DOHH2 (cell line): ENCODE results near the gene SH2D4B.

Experiments
- H3F3A ChIP-seq: fragments of 200-600 bp; sonication (generic), shearing (Covaris generic); 2 replicates; pipeline ENCODE4 v1.6.0; 2016; ENCODE audit warnings: antibody characterized with exemption, mild to moderate bottlenecking; ENCODE audit not compliant: control insufficient read depth, insufficient read depth
- H3K27ac ChIP-seq: fragments of 200-600 bp; sonication (generic); 2 replicates; pipeline ENCODE4 v1.5.1; 2014; ENCODE audit warnings: low read depth, mild to moderate bottlenecking, low read length, moderate library complexity
- H3K27me3 ChIP-seq: fragments of 200-600 bp; sonication (generic); 2 replicates; pipeline ENCODE4 v1.6.1; 2014; ENCODE audit warnings: mild to moderate bottlenecking, low read length, mixed read lengths; ENCODE audit not compliant: control insufficient read depth
- H3K36me3 ChIP-seq: fragments of 200-600 bp; sonication (generic); 2 replicates; pipeline ENCODE4 v1.6.1; 2014; ENCODE audit warnings: mild to moderate bottlenecking, low read length, moderate library complexity, mixed read lengths; ENCODE audit not compliant: control insufficient read depth
- H3K4me1 ChIP-seq: fragments of 200-600 bp; sonication (generic); 2 replicates; pipeline ENCODE4 v1.6.1; 2014; ENCODE audit warnings: mild to moderate bottlenecking, low read length, mixed read lengths; ENCODE audit not compliant: control insufficient read depth
- H3K4me2 ChIP-seq: fragments of 200-600 bp; sonication (generic); 2 replicates; pipeline ENCODE4 v1.6.0; 2014; ENCODE audit warnings: mild to moderate bottlenecking, low read length, moderate library complexity
- H3K4me3 ChIP-seq: fragments of 200-600 bp; sonication (generic); 2 replicates; pipeline ENCODE4 v1.5.1; 2014; ENCODE audit warnings: mild to moderate bottlenecking, low read length, mixed read lengths
- H3K79me2 ChIP-seq: fragments of 200-600 bp; sonication (generic); 2 replicates; pipeline ENCODE4 v1.6.1; 2014; ENCODE audit warnings: mild to moderate bottlenecking, low read length, mixed read lengths; ENCODE audit not compliant: control insufficient read depth
- H3K9me2 ChIP-seq: fragments of 200-600 bp; sonication (generic); replicated peaks from 2 replicates; pipeline ENCODE4 v1.6.1; 2014; ENCODE audit warnings: mild to moderate bottlenecking, low read length, mixed read lengths; ENCODE audit not compliant: control insufficient read depth
- H3K9me3 ChIP-seq: fragments of 200-600 bp; sonication (generic); 2 replicates; pipeline ENCODE4 v1.6.1; 2014; ENCODE audit warnings: antibody characterized with exemption, low read length, mixed read lengths; ENCODE audit not compliant: control insufficient read depth, insufficient read depth
- H4K20me1 ChIP-seq: fragments of 200-600 bp; sonication (generic); 2 replicates; pipeline ENCODE4 v1.6.0; 2014; ENCODE audit warnings: low read depth, mild to moderate bottlenecking, antibody characterized with exemption, low read length, moderate library complexity; ENCODE audit not compliant: control insufficient read depth, insufficient read depth
- EZH2phosphoT487 ChIP-seq: fragments of 200-600 bp; sonication (generic); IDR thresholded peaks from 2 replicates; pipeline ENCODE4 v1.6.1; 2017; ENCODE audit warnings: borderline replicate concordance, mild to moderate bottlenecking, antibody characterized with exemption, low read length, moderate library complexity, mixed read lengths
- TF ChIP-seq, protein P1 (sequence below): fragments of 200-600 bp; sonication (generic); IDR thresholded peaks from one replicate; pipeline ENCODE4 v1.5.1; 2014; ENCODE audit warnings: antibody characterized with exemption, mild to moderate bottlenecking, low read depth, low read length; ENCODE audit not compliant: poor library complexity, severe bottlenecking

The SH2D4B gene

DNA sequence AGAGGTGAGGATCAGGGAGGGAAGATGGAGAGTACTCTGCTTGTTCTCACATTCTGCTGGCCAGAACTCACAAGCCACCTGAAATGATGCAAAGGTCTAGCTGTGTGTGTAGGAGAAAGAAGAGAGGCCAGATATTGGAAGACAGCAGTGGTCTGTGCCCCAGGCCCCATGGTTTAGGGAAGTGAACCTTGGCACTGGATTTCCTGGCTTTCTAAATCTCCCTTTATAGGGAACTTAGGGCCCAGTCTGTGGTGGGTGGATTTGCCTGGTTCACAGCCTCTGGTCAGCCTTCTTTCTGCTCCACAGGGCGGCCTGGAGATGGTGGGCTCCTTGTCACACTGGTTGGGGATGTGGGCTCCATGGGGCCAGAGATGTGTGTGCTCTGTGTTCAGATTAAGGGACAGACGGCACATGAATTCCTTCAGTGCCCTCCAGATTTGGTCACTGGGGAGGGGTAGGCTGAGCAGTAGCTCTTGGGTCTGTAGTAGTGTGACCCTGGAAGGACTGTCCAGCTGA lies 9.5 kb upstream of the SH2D4B start:
- Histone ChIP-seq H3F3A (no peaks in the 10 kb centered on the region), H3K27ac (no peak overlapping the region), H4K20me1 (no peaks in the 10 kb centered on the region), H3K4me3 (no peak overlapping the region), H3K4me2 (no peak overlapping the region), H3K9me2 (no peaks in the 10 kb centered on the region), H3K36me3 (no peaks in the 10 kb centered on the region), H3K79me2 (no peaks in the 10 kb centered on the region), H3K9me3 (no peaks in the 10 kb centered on the region), H3K27me3 (no peaks in the 10 kb centered on the region), H3K4me1 (peaks cover 3% of the 10 kb centered on the region; the same call in 1 of the 2 replicates)
- TF ChIP-seq, protein P1, sequence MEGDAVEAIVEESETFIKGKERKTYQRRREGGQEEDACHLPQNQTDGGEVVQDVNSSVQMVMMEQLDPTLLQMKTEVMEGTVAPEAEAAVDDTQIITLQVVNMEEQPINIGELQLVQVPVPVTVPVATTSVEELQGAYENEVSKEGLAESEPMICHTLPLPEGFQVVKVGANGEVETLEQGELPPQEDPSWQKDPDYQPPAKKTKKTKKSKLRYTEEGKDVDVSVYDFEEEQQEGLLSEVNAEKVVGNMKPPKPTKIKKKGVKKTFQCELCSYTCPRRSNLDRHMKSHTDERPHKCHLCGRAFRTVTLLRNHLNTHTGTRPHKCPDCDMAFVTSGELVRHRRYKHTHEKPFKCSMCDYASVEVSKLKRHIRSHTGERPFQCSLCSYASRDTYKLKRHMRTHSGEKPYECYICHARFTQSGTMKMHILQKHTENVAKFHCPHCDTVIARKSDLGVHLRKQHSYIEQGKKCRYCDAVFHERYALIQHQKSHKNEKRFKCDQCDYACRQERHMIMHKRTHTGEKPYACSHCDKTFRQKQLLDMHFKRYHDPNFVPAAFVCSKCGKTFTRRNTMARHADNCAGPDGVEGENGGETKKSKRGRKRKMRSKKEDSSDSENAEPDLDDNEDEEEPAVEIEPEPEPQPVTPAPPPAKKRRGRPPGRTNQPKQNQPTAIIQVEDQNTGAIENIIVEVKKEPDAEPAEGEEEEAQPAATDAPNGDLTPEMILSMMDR = no peak
- no peak for TF ChIP-seq EZH2phosphoT487

DNA sequence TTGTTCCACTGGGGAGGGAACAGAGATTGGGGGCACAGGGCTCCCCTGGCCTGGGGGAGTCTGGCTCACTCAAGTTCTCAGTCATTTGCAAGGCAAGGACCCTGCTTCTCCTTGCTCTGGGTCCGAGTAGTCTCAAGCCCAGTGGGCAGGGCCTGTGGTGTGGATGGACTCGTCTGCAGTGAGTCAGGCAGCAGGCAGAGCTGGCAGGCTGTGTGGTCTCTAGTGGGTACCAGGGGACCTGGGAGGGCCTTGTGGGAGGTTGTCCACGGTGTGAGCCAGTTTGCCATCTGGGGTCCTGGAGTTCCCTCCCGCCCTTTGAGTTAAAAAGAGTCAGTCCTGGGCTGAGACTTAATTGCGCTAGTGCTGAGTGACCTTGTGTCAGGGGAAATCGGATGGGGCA lies 8.8 kb upstream of the SH2D4B start:
- Histone ChIP-seq H3K4me3 (no peak overlapping the region), H3K9me3 (no peaks in the 10 kb centered on the region), H3F3A (no peaks in the 10 kb centered on the region), H3K27ac (no peak overlapping the region), H3K36me3 (no peaks in the 10 kb centered on the region), H3K4me1 (peaks cover 3% of the 10 kb centered on the region; the same call in 1 of the 2 replicates), H3K27me3 (no peaks in the 10 kb centered on the region), H4K20me1 (no peaks in the 10 kb centered on the region), H3K4me2 (no peak overlapping the region), H3K9me2 (no peaks in the 10 kb centered on the region), H3K79me2 (no peaks in the 10 kb centered on the region)
- TF ChIP-seq, protein P1 = no peak
- no peak for TF ChIP-seq EZH2phosphoT487

DNA sequence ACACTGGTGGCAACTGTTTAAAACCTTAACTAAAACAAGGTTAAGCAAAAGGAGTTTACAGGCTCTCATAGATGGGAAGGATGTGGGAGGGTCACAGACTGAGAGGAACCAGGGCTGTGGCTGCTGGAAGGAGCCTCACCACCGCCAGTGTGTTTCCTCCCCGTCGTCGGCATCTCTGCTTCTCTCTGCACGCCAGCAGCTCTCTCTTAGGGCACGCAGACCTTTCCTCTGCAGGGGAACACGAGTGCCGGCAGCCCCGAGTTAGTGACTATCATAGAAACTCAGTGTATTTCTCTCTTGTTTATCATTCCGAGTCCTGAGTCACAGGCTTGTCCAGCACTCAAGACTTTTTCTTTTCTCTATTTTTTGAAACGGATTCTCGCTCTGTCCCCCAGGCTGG lies 8.1 kb upstream of the SH2D4B start:
- TF ChIP-seq, protein P1 = no peak
- no peak for TF ChIP-seq EZH2phosphoT487
- Histone ChIP-seq H3K4me1 (peaks cover 3% of the 10 kb centered on the region; the same call in 1 of the 2 replicates), H3K27ac (no peak overlapping the region), H3K9me2 (no peaks in the 10 kb centered on the region), H3K27me3 (no peaks in the 10 kb centered on the region), H3K79me2 (no peaks in the 10 kb centered on the region), H3K4me2 (no peak overlapping the region), H3K4me3 (no peak overlapping the region), H3K9me3 (no peaks in the 10 kb centered on the region), H3F3A (no peaks in the 10 kb centered on the region), H4K20me1 (no peaks in the 10 kb centered on the region), H3K36me3 (no peaks in the 10 kb centered on the region)
